ENCODE measurements around the gene SULT4A1.

The SULT4A1 gene

DNA sequence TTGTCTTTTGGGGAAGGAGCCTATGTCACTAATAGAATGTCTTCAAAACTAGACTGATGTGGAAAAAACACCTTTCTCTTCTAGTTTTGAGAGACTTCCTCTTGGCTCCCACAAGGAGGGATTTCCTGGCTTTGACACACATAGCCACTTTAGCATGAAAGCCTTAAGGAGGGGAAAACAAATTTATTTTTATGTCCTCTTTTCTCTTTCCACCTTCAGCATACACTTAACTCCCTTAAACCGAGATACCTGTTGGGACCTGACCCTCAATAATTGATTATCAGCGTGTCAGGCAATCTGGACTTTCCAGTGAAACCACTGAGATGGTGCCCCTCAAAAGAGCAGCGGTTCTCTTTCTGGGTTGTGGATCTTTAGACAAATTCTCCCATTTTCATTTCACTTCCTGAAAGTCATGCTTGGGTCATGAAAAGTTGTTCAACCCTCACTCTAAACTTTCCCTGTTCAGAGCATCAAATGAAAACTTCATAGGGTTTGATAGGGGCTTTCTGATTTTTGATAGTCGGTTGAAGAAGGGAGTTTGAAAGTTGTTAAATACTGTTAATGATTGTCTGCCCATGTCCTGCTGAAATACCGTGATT, 59.3 kb downstream of the SULT4A1 start:
- no peak for DNase-seq (ENCODE audit: low read depth)

DNA sequence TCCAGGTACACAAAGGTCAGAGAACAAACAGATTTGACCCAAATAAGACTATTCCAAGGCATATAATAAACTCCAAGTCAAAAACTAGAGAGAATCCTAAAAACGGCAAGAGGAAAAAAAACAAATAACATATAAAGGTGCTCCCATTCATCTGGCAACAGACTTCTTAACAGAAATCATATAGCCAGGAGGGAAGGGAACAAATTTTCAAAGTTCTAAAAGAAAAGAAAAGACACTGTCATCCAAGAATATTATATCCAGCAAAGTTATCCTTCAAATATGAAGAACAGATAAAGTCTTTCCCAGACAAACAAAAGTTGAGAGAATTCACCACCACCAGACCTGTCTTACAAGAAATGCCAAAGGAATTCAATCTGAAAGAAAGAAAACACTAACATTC, 61.3 kb downstream of the SULT4A1 start:
- DNase-seq (ENCODE audit: low read depth) = no peak

DNA sequence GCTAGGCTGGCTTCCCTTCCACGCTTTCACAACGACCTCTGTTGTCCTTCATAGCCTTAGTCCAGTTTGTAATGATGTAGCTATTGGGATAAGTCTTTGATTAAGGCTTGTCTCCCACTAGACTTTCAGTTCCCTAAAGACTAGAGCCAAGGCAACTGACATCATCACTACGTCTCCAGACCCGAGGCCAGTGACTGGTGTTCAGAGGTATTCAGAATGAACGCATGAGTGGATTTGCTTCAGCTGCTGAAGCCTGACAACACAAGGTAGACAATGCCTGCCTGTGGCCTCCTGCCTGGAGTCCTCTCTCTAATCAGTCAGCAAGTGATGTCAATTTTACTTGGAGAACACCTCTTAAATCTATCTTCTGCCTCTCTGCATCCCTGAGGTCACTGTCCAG, 63.8 kb downstream of the SULT4A1 start:
- no peak for DNase-seq (ENCODE audit: low read depth)

DNA sequence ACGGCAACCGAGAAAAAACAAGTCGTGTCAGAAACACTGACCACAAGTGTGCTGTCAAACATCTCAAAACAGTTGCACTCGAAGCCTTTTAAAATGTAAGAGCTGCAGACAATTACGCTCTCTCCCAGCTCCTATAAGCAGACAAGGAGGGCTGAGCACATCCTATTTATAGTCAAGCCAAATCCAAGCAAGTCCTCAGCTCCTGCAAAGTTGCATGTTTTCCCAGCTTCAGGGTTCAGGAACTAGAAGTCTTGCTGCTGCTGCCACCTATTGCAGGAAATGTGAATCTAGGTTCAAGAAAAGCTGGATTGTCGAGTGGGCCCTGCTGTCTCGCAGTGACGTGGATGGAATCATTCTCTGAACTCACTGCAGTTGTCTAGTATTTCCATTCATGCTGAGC, 65.7 kb downstream of the SULT4A1 start:
- no peak for DNase-seq (ENCODE audit: low read depth)

DNA sequence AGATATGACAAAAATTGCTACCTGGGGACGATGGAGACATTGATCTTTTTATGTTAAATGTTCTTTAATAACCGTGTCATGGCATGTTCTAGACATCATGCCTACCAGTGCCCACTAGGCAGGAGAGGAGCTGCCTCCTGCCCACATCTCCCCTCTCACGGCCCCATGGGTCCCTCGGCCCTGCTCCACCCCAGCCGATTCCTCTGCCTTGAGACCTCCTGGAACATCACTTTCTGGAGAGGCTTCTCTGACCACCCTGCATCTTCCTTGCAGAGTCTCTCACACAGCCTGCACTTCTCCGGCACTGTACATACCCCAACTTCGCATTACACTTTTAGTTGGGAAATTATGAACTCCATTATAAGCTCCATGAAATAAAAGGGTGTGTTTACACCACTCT, 67.0 kb downstream of the SULT4A1 start:
- no peak for DNase-seq (ENCODE audit: low read depth)

DNA sequence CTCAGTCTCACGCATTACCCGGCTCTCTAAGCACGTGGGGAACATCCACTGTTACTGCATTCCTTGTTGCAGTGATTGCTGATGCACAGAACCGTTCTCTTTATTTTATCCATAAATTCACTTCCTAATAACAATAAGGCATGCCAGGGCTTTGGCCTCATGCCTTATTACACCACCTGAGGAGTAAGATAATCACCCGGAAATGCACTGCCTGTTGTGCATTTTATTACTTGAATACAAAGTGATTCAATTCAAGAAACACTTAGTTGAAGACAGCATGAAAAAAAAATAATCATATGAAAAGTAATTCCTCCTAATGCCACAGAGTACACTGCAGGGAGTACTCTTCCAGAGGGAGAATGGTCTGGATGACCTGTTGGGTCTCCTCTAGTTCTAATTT, 69.4 kb downstream of the SULT4A1 start:
- no peak for DNase-seq (ENCODE audit: low read depth)

DNA sequence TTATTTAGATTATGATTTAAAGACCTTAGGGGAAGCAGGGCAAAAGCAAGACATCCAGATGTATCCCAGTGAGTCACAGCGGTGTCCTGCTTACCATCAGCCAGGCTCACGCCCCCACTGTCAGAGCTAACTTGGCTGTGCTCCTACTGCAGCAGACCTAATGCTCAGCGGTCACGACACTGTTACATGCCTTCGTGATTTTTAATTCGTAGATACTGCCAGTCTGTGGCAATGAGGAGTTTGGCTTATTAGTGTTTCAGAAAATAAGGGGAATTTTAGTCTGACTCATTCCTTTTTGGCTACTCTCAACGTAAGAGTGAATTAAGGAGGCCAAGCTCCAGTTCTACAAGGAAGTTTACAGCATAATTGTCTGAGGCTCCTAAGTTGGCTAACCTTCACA, 72.9 kb downstream of the SULT4A1 start:
- no peak for DNase-seq (ENCODE audit: low read depth)

DNA sequence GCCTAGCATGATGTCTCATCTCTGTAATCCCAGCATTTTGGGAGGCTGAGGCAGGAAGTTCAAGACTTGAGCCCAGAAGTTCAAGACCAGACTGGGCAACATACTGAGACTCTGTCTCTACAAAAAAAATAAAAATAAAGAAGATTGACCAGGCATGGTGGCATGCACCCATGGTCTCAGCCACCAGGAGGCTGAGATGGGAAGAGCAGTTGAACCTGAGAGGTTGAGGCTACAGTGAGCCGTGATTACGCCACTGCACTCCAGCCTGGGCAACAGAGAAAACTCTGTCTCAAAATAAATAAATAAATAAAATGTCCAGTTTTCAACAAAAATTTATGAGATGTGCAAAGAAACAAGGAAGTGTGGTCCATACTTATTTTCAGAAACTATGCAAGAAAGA, 78.5 kb downstream of the SULT4A1 start:
- DNase-seq (ENCODE audit: low read depth) = no peak

DNA sequence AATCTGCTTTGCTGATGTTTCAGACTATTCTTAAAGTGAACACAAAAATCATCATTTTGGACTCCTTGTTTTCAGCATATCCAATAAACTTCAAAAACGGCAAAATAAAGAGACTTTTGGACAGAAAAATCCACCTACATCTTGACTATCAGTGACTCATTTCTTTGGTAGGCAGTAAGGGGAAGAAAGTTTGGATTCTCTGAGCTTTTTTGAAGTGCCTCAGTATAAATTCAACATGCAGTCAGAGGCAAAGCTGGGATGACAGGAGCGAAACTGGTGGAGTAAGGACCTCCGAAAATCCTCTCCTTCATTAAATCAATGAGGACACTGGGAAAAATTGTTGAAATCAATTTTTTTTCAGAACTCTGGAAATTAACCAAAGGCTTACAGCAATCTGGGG, 79.9 kb downstream of the SULT4A1 start:
- no peak for DNase-seq (ENCODE audit: low read depth)

DNA sequence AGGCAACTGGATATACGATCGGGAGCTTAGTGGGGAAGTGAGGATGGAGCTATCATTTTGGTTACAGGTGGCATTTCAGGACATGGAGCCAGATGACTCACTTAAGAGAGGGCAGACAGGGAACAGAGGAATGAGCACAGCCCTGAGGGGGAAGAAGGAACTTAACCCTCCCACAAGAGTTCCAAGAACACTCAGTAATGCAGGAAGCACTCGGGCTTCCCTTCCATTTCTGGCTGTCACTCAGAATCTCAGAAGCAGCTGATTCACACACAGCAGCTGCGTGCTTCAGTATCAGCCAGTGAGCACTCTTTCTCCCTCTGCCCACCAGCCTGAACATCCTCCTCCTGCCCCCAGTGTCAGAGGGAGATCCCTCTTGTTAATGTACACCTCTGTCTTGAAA, 85.0 kb downstream of the SULT4A1 start:
- DNase-seq (ENCODE audit: low read depth) = no peak

DNA sequence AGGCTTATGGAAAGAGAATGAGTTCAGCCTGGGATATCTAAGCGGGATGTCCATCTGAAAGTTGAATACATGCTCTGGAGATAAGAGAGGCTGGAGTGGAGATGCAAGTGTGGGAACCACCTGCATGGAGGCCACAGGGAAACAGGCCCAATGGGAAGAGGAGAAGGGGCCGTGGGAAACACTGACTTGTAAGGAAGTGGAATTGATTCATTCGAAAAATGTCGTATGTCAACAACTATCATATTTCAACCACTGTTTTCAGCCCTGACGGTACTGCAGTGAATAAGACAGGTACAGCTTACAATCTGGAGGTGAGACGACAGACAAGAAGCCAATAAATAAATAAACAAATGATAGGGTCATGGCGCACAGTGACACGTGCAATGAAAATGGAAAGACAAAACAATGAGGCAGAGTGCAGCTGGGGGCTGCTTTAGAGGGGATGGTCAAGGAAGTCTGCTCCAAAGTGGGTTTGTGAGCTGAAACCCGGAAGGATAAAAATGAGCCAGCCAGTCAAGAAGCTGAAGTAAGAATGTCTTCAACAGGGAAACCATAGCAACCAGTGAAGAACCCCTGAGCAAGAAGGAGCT, 86.1 kb downstream of the SULT4A1 start:
- DNase-seq (ENCODE audit: low read depth) = no peak

Data from activated T-cell treated with anti-CD3 and anti-CD28 coated beads for 48 hours (primary cell).